ENCODE results near the gene PCDHB15. TPM values are rescaled to one million over a fixed set of nuclear protein-coding genes. Genes with fewer than 3 reads are reported as not detected.
A peak's percentile ranks its signal among the peaks of the same experiment; 100 is the strongest.
"Not testable (repeated sequence)": the region's sequence is repeated elsewhere in the genome, so short reads cannot be mapped to it uniquely, and the experiment has no call there.

PCDHB15 gene
- total RNA-seq (6.0 TPM), polyA plus RNA-seq (ENCODE audit: insufficient read depth, low read depth, low replicate concordance) (1.8 TPM)
- long read RNA-seq, donor 1, full-length matches to known transcripts = 6 of 6 reads
- long read RNA-seq, donor 1, partial matches to known transcripts = 0 of 6 reads
- long read RNA-seq, donor 1, other reads (novel, unspliced or antisense) = 0 of 6 reads
- long read RNA-seq, donor 2, full-length matches to known transcripts = 4 of 4 reads
- long read RNA-seq, donor 2, partial matches to known transcripts = 0 of 4 reads
- long read RNA-seq, donor 2, other reads (novel, unspliced or antisense) = 0 of 4 reads
- long read RNA-seq, donor 3, full-length matches to known transcripts = 10 of 10 reads
- long read RNA-seq, donor 3, partial matches to known transcripts = 0 of 10 reads
- long read RNA-seq, donor 3, other reads (novel, unspliced or antisense) = 0 of 10 reads
- long read RNA-seq, donor 4, full-length matches to known transcripts = 4 of 4 reads
- long read RNA-seq, donor 4, partial matches to known transcripts = 0 of 4 reads
- long read RNA-seq, donor 4, other reads (novel, unspliced or antisense) = 0 of 4 reads
- long read RNA-seq, donor 5, full-length matches to known transcripts = 1 of 1 reads
- long read RNA-seq, donor 5, partial matches to known transcripts = 0 of 1 reads
- long read RNA-seq, donor 5, other reads (novel, unspliced or antisense) = 0 of 1 reads
- long read RNA-seq, donor 6, full-length matches to known transcripts = 3 of 3 reads
- long read RNA-seq, donor 6, partial matches to known transcripts = 0 of 3 reads
- long read RNA-seq, donor 6, other reads (novel, unspliced or antisense) = 0 of 3 reads
- long read RNA-seq, donor 7, full-length matches to known transcripts = 3 of 4 reads
- long read RNA-seq, donor 7, partial matches to known transcripts = 0 of 4 reads
- long read RNA-seq, donor 7, other reads (novel, unspliced or antisense) = 1 of 4 reads
- long read RNA-seq, donor 8, full-length matches to known transcripts = 9 of 9 reads
- long read RNA-seq, donor 8, partial matches to known transcripts = 0 of 9 reads
- long read RNA-seq, donor 8, other reads (novel, unspliced or antisense) = 0 of 9 reads
- long read RNA-seq, donor 9, full-length matches to known transcripts = 6 of 6 reads
- long read RNA-seq, donor 9, partial matches to known transcripts = 0 of 6 reads
- long read RNA-seq, donor 9, other reads (novel, unspliced or antisense) = 0 of 6 reads
- long read RNA-seq, donor 10, full-length matches to known transcripts = 13 of 13 reads
- long read RNA-seq, donor 10, partial matches to known transcripts = 0 of 13 reads
- long read RNA-seq, donor 10, other reads (novel, unspliced or antisense) = 0 of 13 reads

DNA sequence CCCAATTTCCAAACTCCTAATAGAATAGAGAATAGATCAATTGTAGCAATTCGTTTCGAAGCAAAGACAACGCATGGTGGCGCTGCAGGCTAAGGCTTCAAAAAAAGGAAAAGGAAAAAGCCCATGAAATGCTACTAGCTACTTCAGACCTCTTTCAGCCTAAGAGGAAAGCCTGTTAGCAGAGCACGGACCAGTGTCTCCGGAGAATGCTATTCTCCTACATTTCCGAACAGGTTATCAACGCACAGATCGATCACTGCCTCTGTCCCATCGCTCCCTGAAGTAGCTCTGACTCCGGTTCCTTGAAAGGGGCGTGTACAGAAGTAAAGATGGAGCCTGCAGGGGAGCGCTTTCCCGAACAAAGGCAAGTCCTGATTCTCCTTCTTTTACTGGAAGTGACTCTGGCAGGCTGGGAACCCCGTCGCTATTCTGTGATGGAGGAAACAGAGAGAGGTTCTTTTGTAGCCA is at the start of gene PCDHB15:
Gene PCDHB15, plus strand, starts transcription at position 146 of the 468 bp plus-strand sequence. Its CDS starts 184 bp downstream, at position 330.
- peak in 3 of 5 donors; percentile 24 to 54 (median 45) for DNase-seq
- Histone ChIP-seq H3K4me1 (ENCODE audit: control insufficient read depth in 2 of 3, insufficient read depth in 2 of 3, low read depth in 1 of 3, low read length in 3 of 3) (no peaks in the 10 kb centered on the region), H3K4me3 (ENCODE audit: low read length in 3 of 3) (peak within 1 kb of the TSS; percentile 41 to 60 (median 43)), H3K9me3 (ENCODE audit: control insufficient read depth in 2 of 3, insufficient read depth in 1 of 3, low read length in 3 of 3) (peaks cover 0 to 80% (median 30%) of the 10 kb centered on the region in 3 donors), H3K36me3 (ENCODE audit: control insufficient read depth in 2 of 3, insufficient read depth in 3 of 3, low read length in 3 of 3) (no peaks in the 10 kb centered on the region), H3K27ac (ENCODE audit: low read depth in 2 of 2, low read length in 2 of 2) (no peak within 1 kb of the TSS), H3K27me3 (ENCODE audit: control insufficient read depth, insufficient read depth, low read length) (no peaks in the 10 kb centered on the region), H3K9ac (ENCODE audit: low read length in 3 of 3) (peak within 1 kb of the TSS in 1 of 3 donors; percentile 40)
- TF ChIP-seq, protein P1, sequence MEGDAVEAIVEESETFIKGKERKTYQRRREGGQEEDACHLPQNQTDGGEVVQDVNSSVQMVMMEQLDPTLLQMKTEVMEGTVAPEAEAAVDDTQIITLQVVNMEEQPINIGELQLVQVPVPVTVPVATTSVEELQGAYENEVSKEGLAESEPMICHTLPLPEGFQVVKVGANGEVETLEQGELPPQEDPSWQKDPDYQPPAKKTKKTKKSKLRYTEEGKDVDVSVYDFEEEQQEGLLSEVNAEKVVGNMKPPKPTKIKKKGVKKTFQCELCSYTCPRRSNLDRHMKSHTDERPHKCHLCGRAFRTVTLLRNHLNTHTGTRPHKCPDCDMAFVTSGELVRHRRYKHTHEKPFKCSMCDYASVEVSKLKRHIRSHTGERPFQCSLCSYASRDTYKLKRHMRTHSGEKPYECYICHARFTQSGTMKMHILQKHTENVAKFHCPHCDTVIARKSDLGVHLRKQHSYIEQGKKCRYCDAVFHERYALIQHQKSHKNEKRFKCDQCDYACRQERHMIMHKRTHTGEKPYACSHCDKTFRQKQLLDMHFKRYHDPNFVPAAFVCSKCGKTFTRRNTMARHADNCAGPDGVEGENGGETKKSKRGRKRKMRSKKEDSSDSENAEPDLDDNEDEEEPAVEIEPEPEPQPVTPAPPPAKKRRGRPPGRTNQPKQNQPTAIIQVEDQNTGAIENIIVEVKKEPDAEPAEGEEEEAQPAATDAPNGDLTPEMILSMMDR (IDR thresholded peaks at IDR 0.05; ENCODE audit: borderline replicate concordance, extremely low read depth, insufficient read depth) = peak; percentile 9
- no peak for FAIRE-seq
- intact Hi-C loops (cut with DNase I) = no loop called here

DNA sequence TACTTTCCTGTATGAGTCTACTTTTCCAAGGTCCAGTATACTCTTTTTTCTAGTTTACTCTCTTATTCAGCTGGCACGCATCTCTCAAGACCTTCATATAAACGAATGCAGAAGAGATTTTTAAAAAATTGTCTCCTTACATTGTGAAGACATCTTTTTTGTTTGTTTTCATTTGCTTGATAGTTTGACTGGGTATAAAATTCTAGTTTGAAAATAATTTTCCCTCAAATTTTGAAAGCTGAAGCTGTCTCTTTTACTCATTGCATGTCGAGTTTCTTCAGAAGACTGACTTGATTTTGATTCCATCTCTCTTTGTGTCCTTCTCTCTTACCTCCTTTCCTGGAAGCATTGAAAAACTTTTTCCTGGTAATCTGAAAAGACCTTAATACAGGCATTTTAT is 48.8 kb upstream of the PCDHB15 start:
- intact Hi-C loops (cut with DNase I) = no loop called here
- FAIRE-seq = no peak
- Histone ChIP-seq H3K27me3 (ENCODE audit: control insufficient read depth, insufficient read depth, low read length) (no peaks in the 10 kb centered on the region), H3K36me3 (ENCODE audit: control insufficient read depth in 2 of 3, insufficient read depth in 3 of 3, low read length in 3 of 3) (no peaks in the 10 kb centered on the region), H3K9ac (ENCODE audit: low read length in 3 of 3) (no peak overlapping the region), H3K4me3 (ENCODE audit: low read length in 3 of 3) (no peak overlapping the region), H3K4me1 (ENCODE audit: control insufficient read depth in 2 of 3, insufficient read depth in 2 of 3, low read depth in 1 of 3, low read length in 3 of 3) (no peaks in the 10 kb centered on the region), H3K27ac (ENCODE audit: low read depth in 2 of 2, low read length in 2 of 2) (no peak overlapping the region), H3K9me3 (ENCODE audit: control insufficient read depth in 2 of 3, insufficient read depth in 1 of 3, low read length in 3 of 3) (peaks cover 2 to 43% (median 12%) of the 10 kb centered on the region in 3 donors)
- no peak for DNase-seq
- TF ChIP-seq, protein P1 (IDR thresholded peaks at IDR 0.05; ENCODE audit: borderline replicate concordance, extremely low read depth, insufficient read depth) = no peak

DNA sequence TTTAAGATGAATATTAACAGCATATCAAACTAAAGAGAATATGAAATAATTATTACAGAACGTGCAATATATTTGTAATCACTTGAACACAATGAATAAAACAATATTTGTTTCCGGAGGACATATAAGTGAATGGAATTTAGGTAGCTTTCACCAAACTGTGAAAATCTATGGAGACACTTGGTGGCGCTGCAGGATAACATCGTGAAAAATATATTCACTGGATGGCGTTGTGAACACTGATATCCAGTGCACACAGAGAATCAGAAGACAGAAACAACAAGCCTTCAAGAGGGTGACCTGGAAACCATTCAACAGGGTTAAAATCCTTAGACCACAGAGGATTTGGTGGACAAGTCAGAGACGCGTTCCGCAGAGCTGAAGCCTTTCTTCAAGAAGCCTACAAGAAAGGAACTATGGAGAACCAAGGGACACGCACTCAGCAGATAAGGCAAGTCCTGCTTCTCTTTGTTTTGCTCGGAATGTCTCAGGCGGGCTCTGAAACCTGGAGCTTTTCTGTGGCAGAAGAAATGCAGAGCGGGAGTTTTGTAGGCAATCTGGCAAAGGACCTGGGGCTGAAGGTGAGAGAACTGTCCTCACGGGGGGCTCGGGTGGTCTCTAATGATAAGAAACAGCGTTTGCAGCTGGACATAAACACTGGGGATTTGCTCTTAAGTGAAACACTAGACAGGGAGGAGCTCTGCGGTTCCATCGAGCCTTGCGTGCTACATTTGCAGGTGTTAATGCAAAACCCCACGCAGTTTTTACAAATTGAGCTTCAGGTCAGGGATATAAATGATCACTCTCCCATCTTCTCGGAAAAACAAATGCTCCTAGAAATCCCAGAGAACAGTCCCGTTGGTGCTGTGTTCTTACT is 45.6 kb upstream of the PCDHB15 start, which contains the start of gene PCDHB11:
Gene PCDHB11, plus strand, starts transcription at position 269 of the 877 bp plus-strand sequence. Its CDS starts 148 bp downstream, at position 417.
- H3K27me3 ChIP-seq (ENCODE audit: control insufficient read depth, insufficient read depth, low read length) = no peaks in the 10 kb centered on the region
- peaks cover 2 to 32% (median 12%) of the 10 kb centered on the region in 3 donors for H3K9me3 ChIP-seq (ENCODE audit: control insufficient read depth in 2 of 3, insufficient read depth in 1 of 3, low read length in 3 of 3)
- DNase-seq = peak in 3 of 5 donors; percentile 32 to 45 (median 35)
- H3K4me3 ChIP-seq (ENCODE audit: low read length in 3 of 3) = peak within 1 kb of the TSS; percentile 16 to 61 (median 51)
- H3K36me3 ChIP-seq (ENCODE audit: control insufficient read depth in 2 of 3, insufficient read depth in 3 of 3, low read length in 3 of 3) = no peaks in the 10 kb centered on the region
- TF ChIP-seq, protein P1 (IDR thresholded peaks at IDR 0.05; ENCODE audit: borderline replicate concordance, extremely low read depth, insufficient read depth) = peak; percentile 20
- H3K4me1 ChIP-seq (ENCODE audit: control insufficient read depth in 2 of 3, insufficient read depth in 2 of 3, low read depth in 1 of 3, low read length in 3 of 3) = no peaks in the 10 kb centered on the region
- H3K27ac ChIP-seq (ENCODE audit: low read depth in 2 of 2, low read length in 2 of 2) = no peak within 1 kb of the TSS
- intact Hi-C loops (cut with DNase I) = no loop called here
- H3K9ac ChIP-seq (ENCODE audit: low read length in 3 of 3) = no peak within 1 kb of the TSS
- no peak for FAIRE-seq

DNA sequence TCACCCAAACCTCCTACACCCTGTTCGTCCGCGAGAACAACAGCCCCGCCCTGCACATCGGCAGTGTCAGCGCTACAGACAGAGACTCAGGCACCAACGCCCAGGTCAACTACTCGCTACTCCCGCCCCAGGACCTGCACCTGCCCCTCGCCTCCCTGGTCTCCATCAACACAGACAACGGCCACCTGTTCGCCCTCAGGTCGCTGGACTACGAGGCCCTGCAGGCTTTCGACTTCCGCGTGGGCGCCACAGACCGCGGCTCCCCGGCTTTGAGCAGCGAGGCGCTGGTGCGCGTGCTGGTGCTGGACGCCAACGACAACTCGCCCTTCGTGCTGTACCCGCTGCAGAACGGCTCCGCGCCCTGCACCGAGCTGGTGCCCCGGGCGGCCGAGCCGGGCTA is 44.1 kb upstream of the PCDHB15 start:
- H3K9me3 ChIP-seq (ENCODE audit: control insufficient read depth in 2 of 3, insufficient read depth in 1 of 3, low read length in 3 of 3) = peaks cover 2 to 30% (median 7%) of the 10 kb centered on the region in 3 donors
- H3K27ac ChIP-seq (ENCODE audit: low read depth in 2 of 2, low read length in 2 of 2); H3K27me3 ChIP-seq (ENCODE audit: control insufficient read depth, insufficient read depth, low read length); FAIRE-seq; H3K36me3 ChIP-seq (ENCODE audit: control insufficient read depth in 2 of 3, insufficient read depth in 3 of 3, low read length in 3 of 3); H3K4me3 ChIP-seq (ENCODE audit: low read length in 3 of 3); H3K4me1 ChIP-seq (ENCODE audit: control insufficient read depth in 2 of 3, insufficient read depth in 2 of 3, low read depth in 1 of 3, low read length in 3 of 3); intact Hi-C loops (cut with DNase I); DNase-seq; H3K9ac ChIP-seq (ENCODE audit: low read length in 3 of 3): not testable (repeated sequence)

Data from kidney (tissue), 22 donors.